ENCODE results near the gene VANGL1.

VANGL1 gene
- long read RNA-seq, full-length matches to known transcripts, result 96 of 124 reads
- long read RNA-seq, partial matches to known transcripts, result 9 of 124 reads
- long read RNA-seq, other reads (novel, unspliced or antisense), result 19 of 124 reads

GRCh38 chr1:115641762-115642167 is at the start of gene VANGL1:
Gene VANGL1, plus strand, starts transcription at chr1:115641970. Its CDS starts 9,444 bp downstream, at chr1:115651414.
- Histone ChIP-seq H3K27me3 (ENCODE audit: insufficient read depth, poor library complexity, severe bottlenecking) (no peaks in the 10 kb centered on the region), H3K27ac (replicated peaks) (peak within 1 kb of the TSS; percentile 64), H3K4me3 (replicated peaks; ENCODE audit: insufficient read depth, low read length) (peak within 1 kb of the TSS; percentile 89)
- TF ChIP-seq GABPA (IDR thresholded peaks at IDR 0.05; ENCODE audit: low read depth), result peak; percentile 39; the same call in 1 of the 2 replicates
- TF ChIP-seq, protein P1, sequence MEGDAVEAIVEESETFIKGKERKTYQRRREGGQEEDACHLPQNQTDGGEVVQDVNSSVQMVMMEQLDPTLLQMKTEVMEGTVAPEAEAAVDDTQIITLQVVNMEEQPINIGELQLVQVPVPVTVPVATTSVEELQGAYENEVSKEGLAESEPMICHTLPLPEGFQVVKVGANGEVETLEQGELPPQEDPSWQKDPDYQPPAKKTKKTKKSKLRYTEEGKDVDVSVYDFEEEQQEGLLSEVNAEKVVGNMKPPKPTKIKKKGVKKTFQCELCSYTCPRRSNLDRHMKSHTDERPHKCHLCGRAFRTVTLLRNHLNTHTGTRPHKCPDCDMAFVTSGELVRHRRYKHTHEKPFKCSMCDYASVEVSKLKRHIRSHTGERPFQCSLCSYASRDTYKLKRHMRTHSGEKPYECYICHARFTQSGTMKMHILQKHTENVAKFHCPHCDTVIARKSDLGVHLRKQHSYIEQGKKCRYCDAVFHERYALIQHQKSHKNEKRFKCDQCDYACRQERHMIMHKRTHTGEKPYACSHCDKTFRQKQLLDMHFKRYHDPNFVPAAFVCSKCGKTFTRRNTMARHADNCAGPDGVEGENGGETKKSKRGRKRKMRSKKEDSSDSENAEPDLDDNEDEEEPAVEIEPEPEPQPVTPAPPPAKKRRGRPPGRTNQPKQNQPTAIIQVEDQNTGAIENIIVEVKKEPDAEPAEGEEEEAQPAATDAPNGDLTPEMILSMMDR (IDR thresholded peaks at IDR 0.05; ENCODE audit: insufficient read depth, low read length), result no peak
- peak; percentile 34 to 64 for DNase-seq (ENCODE audit: low read depth in 1 of 2, low spot score in 1 of 2)

DNA sequence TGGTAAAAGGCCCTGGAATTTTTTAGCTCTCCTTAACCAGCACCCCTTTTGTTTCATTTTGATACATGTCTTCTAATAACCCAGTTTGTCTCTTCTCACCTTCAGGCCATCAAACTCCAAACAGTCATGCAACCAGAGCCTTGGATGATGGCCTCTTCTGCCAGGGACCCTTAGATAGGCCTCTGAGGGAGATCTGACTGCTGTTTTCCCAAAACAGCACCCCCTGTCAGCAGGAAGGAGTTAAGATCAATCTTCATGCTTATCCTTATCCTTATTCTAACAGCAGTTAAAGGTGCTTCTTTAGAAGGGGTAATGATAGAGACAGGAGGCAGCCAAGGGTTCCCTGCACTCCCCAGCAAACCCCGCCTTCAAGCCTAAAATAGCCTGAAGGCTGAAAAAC is 49.5 kb upstream of the VANGL1 start:
- no peak for DNase-seq (ENCODE audit: low read depth in 1 of 2, low spot score in 1 of 2)
- Histone ChIP-seq H3K4me3 (replicated peaks; ENCODE audit: insufficient read depth, low read length) (no peak overlapping the region), H3K27me3 (ENCODE audit: insufficient read depth, poor library complexity, severe bottlenecking) (no peaks in the 10 kb centered on the region), H3K27ac (replicated peaks) (no peak overlapping the region)
- TF ChIP-seq REST (IDR thresholded peaks at IDR 0.05; ENCODE audit: insufficient replicate concordance, low read depth), result no peak
- TF ChIP-seq, protein P1 (IDR thresholded peaks at IDR 0.05; ENCODE audit: insufficient read depth, low read length), result no peak
- TF ChIP-seq SPI1 (IDR thresholded peaks at IDR 0.05; ENCODE audit: borderline replicate concordance, low read depth), result no peak
- TF ChIP-seq POLR2AphosphoS5 (IDR thresholded peaks at IDR 0.05; ENCODE audit: low read depth), result no peak
- no peak for TF ChIP-seq GABPA (IDR thresholded peaks at IDR 0.05; ENCODE audit: low read depth)

DNA sequence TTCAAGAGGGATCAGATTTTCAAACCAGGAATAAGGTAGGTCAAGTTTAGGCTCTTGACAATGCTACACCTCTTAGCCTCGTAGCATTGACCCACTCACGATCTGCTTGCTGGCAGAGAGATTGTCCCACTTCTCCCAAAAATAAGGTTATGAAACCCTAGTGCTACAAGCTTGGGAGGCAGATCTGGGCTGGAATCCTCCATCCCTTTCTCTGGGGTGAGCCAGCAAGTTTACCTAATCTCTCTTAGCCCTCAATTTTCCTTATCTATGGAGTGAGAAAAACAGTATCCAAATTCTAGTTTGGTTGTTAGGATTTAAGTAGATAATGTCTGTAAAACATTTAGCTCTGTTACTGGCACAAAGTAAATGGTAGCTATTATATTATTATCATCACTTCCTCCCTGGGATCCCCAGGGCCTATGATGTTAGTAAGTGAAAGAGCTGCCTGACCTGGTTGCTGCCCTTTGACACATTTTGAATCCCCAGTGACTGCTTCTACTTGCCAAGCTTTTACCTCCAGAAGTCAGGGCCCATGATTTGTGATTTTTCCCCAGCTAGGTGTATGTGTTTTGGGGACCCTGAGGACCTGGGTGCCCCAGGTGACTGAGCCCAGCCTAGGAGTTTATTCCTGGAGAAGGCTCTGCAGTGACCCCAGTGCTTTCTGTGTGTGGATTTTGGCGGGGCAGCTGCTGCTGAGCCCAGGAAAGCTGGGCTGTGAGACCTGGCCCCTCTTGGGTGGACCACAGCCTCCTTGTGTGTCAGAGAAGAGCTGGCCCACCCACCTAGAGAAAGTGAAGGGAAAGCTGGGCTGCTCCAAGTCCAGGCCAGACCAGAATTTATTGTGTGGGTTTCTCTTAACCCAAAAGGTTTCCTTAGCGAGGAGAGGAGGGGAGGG is 48.2 kb upstream of the VANGL1 start:
- no peak overlapping the region for H3K27ac ChIP-seq (replicated peaks)
- no peak for DNase-seq (ENCODE audit: low read depth in 1 of 2, low spot score in 1 of 2)
- TF ChIP-seq, protein P1 (IDR thresholded peaks at IDR 0.05; ENCODE audit: insufficient read depth, low read length), result no peak
- no peak for TF ChIP-seq REST (IDR thresholded peaks at IDR 0.05; ENCODE audit: insufficient replicate concordance, low read depth)
- no peak for TF ChIP-seq POLR2AphosphoS5 (IDR thresholded peaks at IDR 0.05; ENCODE audit: low read depth)
- TF ChIP-seq GABPA (IDR thresholded peaks at IDR 0.05; ENCODE audit: low read depth), result no peak
- TF ChIP-seq SPI1 (IDR thresholded peaks at IDR 0.05; ENCODE audit: borderline replicate concordance, low read depth), result no peak
- H3K4me3 ChIP-seq (replicated peaks; ENCODE audit: insufficient read depth, low read length), result no peak overlapping the region
- H3K27me3 ChIP-seq (ENCODE audit: insufficient read depth, poor library complexity, severe bottlenecking), result no peaks in the 10 kb centered on the region
